Mesenteric fat pad (tissue), 1 donor: Measurements from ENCODE around the gene MINDY4B. TPM values are rescaled to one million over a fixed set of nuclear protein-coding genes. Genes with fewer than 3 reads are reported as not detected.

Source experiments
- DNase-seq: peaks from one replicate; pipeline ENCODE4 v3.0.0-alpha.2; 2020; ENCODE audit warnings: low spot score
- total RNA-seq: library from RNA; stranded (reverse); fragmentation: NEBNext Ultra II Directional; extraction: Animal tissue kit (Norgen Biotek cat#: 25700); gene quantifications from one replicate; pipeline ENCODE4 v1.2.1, GENCODE V29; 2021
- donor health status: DM: yes; HTN: yes; CAD: no.

Gene MINDY4B
- total RNA-seq, 1 donor from 2014 or later = not detected

- no peak for DNase-seq
Observed at GRCh38 chr3:150848864-150849263, 56.4 kb downstream of the MINDY4B start.

- no peak for DNase-seq
Observed at GRCh38 chr3:150847433-150847832, 57.8 kb downstream of the MINDY4B start.

GRCh38 chr3:150844484-150844883 is 60.8 kb downstream of the MINDY4B start:
- no peak for DNase-seq

GRCh38 chr3:150843241-150843640 is 62.0 kb downstream of the MINDY4B start:
- DNase-seq = no peak

- DNase-seq = no peak
Observed at GRCh38 chr3:150840802-150841515, 64.3 kb downstream of the MINDY4B start.

- DNase-seq = no peak
Observed at GRCh38 chr3:150830745-150831144, 74.5 kb downstream of the MINDY4B start.

- no peak for DNase-seq
Observed at GRCh38 chr3:150830094-150830681, 75.1 kb downstream of the MINDY4B start.

- no peak for DNase-seq
Observed at GRCh38 chr3:150829408-150829807, 75.8 kb downstream of the MINDY4B start.

- no peak for DNase-seq
Observed at GRCh38 chr3:150828997-150829396, 76.2 kb downstream of the MINDY4B start.

- no peak for DNase-seq
Observed at GRCh38 chr3:150828261-150828660, 77.0 kb downstream of the MINDY4B start.

- DNase-seq = no peak
Observed at GRCh38 chr3:150826466-150827282, 78.6 kb downstream of the MINDY4B start.

- DNase-seq = no peak
Observed at GRCh38 chr3:150825916-150826377, 79.3 kb downstream of the MINDY4B start.

- DNase-seq = no peak
Observed at GRCh38 chr3:150825192-150825915, 79.9 kb downstream of the MINDY4B start.

GRCh38 chr3:150823277-150823676 is 82.0 kb downstream of the MINDY4B start:
- no peak for DNase-seq

- no peak for DNase-seq
Observed at GRCh38 chr3:150822636-150823035, 82.6 kb downstream of the MINDY4B start.

Other genes starting within 250 kb of the MINDY4B start
- gene ERICH6, start 201.5 kb downstream of the MINDY4B start, total RNA-seq = 0.29 TPM
- 26.9 TPM for gene SIAH2, start 142.3 kb downstream of the MINDY4B start, total RNA-seq
- gene CLRN1, start 67.3 kb upstream of the MINDY4B start, total RNA-seq = not detected
- 0.48 TPM for gene MED12L, start 180.2 kb upstream of the MINDY4B start, total RNA-seq